Memory B cell (primary cell): ENCODE data around the gene PNLIPRP3.

Experiments
- ATAC-seq: fragments of 150-1000 bp; cut with Tn5 transposase; 2 replicates; pipeline ENCODE4 v1.10.0; 2021; ENCODE audit warnings: low read depth, mild to moderate bottlenecking, moderate library complexity
- DNase-seq, 2 donors: peaks; one replicate each; pipeline ENCODE4 v3.0.0; 2022; ENCODE audit warnings: low spot score in 2 of 2
- H3K27ac Mint-ChIP-seq: one replicate; pipeline ENCODE4 v1.8.0; 2022; ENCODE audit warnings: mild to moderate bottlenecking, moderate library complexity, mixed read lengths
- H3K27me3 Mint-ChIP-seq: one replicate; pipeline ENCODE4 v1.8.0; 2022; ENCODE audit warnings: mixed read lengths
- H3K36me3 Mint-ChIP-seq: one replicate; pipeline ENCODE4 v1.8.0; 2022; ENCODE audit warnings: mild to moderate bottlenecking, mixed read lengths
- H3K4me1 Mint-ChIP-seq: one replicate; pipeline ENCODE4 v1.8.0; 2022; ENCODE audit warnings: mixed read lengths
- H3K4me3 Mint-ChIP-seq: one replicate; pipeline ENCODE4 v1.8.0; 2022; ENCODE audit warnings: mild to moderate bottlenecking, moderate library complexity, mixed read lengths
- H3K9me3 Mint-ChIP-seq: one replicate; pipeline ENCODE4 v1.8.0; 2022; ENCODE audit warnings: mixed read lengths

Gene PNLIPRP3

DNA sequence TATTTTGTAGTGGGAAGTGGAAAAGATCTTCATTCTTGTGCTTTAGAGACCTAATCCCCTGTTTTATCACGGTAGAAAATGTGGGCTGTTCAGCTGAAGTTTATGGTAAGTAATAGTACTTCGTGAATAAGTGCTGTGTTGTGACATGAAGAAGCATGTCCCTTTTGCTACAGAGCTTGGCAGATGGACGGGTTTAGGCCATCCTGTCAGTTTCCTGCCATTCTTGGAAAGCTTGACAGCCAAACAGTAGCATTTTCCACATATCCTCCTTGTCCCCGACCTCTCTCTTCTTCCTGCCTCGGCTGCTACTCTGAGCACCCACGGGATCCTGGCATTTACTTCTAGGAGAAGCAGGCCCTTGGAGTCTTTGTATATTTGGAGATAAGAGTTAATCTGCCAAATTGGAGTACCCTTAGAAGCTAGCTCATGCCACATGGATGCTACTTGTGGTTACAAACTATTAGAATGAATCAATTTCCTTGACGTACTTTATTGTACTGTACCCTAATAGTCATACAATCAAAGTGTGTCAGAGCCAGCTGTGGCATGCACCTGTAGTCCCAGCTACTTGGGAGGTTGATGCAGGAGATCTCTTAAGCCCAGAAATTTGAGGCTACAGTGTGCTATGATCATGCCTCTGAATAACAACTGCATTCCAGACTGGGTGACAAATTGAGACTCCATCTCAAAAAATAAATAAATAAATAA is 39.2 kb downstream of the PNLIPRP3 start:
- DNase-seq (no peak), ATAC-seq (no peak)
- Mint-ChIP-seq H3K27me3 (peaks cover 2% of the 10 kb centered on the region), H3K36me3 (no peaks in the 10 kb centered on the region), H3K27ac (no peak overlapping the region), H3K4me1 (no peaks in the 10 kb centered on the region), H3K4me3 (no peak overlapping the region), H3K9me3 (peaks cover 6% of the 10 kb centered on the region)

DNA sequence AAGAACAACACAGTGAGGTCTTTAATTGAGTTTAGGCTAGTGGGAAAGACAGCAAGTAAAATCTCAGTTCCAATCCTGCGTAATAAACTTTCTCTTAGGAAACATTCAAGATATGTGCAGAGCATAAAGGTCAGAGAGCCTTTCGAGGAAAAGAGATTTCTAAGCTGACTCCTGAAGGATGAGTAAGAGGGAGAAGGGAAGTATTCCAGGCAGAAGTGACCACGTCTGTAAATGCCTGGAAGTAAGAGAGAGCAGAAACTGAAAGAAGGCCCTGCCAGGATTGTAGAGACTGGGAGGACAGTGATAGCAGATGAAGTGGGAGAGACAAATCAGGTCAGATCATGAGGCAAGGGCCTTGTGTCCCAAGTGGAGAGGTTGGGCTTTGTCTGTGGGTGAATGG is 41.8 kb downstream of the PNLIPRP3 start:
- no peak for DNase-seq
- no peak overlapping the region for H3K4me3 Mint-ChIP-seq
- H3K9me3 Mint-ChIP-seq: peaks cover 6% of the 10 kb centered on the region
- H3K27ac Mint-ChIP-seq: no peak overlapping the region
- H3K36me3 Mint-ChIP-seq: no peaks in the 10 kb centered on the region
- peaks cover 2% of the 10 kb centered on the region for H3K27me3 Mint-ChIP-seq
- no peak for ATAC-seq
- no peaks in the 10 kb centered on the region for H3K4me1 Mint-ChIP-seq

DNA sequence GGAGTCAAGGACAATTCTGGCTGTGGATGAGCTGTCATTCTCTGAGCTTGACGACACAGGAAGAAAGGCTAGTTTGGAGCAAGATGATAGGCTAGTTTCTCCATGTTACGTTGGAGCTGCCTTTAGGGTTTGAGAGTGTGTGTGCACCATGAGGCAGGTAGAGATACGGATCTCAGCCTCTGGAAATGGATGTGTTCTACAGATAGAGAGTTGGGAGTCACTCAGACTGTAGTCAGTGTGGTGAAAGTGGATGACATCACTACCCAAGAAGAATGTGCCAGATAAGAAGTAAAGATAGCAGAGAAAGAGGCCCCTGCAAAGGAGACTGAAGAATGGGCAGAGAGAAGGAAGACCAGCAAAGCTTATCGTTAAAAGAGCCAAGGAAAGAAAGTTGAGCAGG is 42.4 kb downstream of the PNLIPRP3 start:
- peaks cover 6% of the 10 kb centered on the region for H3K9me3 Mint-ChIP-seq
- H3K27me3 Mint-ChIP-seq: peaks cover 2% of the 10 kb centered on the region
- ATAC-seq (no peak), DNase-seq (no peak)
- no peak overlapping the region for H3K4me3 Mint-ChIP-seq
- H3K36me3 Mint-ChIP-seq: no peaks in the 10 kb centered on the region
- H3K27ac Mint-ChIP-seq: no peak overlapping the region
- no peaks in the 10 kb centered on the region for H3K4me1 Mint-ChIP-seq

DNA sequence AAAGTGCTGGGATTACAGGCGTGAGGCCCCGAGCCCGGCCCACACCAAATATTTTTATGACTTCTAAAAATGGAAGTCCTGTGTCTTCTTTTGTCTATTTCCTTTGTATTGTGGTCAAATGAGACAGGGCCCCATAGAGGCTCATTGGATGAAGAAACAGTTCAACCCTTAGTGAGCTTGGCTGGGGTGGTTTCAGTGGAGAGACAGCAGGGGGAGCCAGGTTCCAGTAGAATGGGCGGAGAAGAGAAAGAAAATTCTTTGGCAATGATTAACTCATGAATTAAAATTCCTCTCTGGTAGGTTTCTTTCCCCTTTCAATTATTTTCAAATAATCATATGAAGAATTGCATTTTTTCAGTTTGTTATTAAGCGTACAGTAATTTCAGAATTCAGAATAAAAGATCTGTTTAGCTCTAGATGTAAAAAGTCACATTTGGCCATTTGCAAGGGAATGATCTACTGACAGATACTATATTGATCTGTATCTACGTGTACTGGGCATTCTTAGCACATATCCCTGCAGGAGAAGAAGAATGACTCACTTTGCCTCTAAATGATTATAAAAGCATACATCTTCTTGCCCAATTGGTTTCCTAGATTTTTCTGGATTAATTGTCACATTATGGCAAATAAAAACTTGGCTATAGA is 43.2 kb downstream of the PNLIPRP3 start:
- Mint-ChIP-seq H3K27me3 (peaks cover 2% of the 10 kb centered on the region), H3K9me3 (peaks cover 6% of the 10 kb centered on the region), H3K4me1 (no peaks in the 10 kb centered on the region), H3K27ac (no peak overlapping the region), H3K36me3 (no peaks in the 10 kb centered on the region), H3K4me3 (no peak overlapping the region)
- no peak for ATAC-seq
- DNase-seq: no peak

DNA sequence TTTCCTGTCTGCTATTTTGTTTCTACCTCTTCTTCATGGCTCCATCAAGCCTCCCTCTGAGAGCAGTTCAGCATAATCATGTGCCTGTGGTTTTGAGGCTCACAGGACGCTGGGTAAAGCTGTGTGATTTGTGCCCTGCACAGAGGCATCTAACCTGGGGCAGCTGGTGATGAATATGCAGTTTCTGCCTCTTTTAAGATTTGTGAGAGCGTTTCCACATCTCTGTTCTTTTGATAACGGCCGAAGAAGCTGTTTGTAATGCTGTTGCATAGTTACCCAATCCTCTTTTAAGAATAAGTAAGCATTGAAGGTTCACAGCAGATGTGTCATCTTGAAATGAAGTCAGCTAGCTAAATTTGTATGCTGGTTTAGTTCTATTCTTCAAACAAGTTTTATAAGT is 45.2 kb downstream of the PNLIPRP3 start:
- no peaks in the 10 kb centered on the region for H3K36me3 Mint-ChIP-seq
- H3K27ac Mint-ChIP-seq: no peak overlapping the region
- peaks cover 6% of the 10 kb centered on the region for H3K9me3 Mint-ChIP-seq
- no peak for ATAC-seq
- H3K27me3 Mint-ChIP-seq: peaks cover 2% of the 10 kb centered on the region
- no peak for DNase-seq
- no peaks in the 10 kb centered on the region for H3K4me1 Mint-ChIP-seq
- no peak overlapping the region for H3K4me3 Mint-ChIP-seq

DNA sequence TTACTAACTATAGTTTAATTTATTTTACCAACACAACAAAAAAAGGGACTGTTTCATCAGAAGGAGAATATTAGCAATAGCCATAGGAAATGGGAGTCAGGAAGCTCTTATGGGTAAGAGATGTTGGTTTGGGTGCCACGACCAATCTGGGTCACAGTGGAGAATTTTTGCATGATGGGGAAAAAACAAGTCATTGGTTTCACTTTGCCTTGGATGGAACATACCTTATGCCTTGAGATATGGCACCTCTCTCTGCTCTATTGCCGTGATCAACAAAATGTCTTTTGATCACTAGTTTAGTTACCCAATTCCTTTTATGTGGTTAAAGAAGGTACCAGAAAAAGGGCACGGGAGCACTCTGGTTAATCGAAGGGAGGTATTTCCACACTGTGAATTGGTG is 48.2 kb downstream of the PNLIPRP3 start:
- Mint-ChIP-seq H3K27ac (no peak overlapping the region), H3K27me3 (no peaks in the 10 kb centered on the region), H3K9me3 (no peaks in the 10 kb centered on the region), H3K4me1 (no peaks in the 10 kb centered on the region), H3K36me3 (no peaks in the 10 kb centered on the region), H3K4me3 (no peak overlapping the region)
- DNase-seq: no peak
- ATAC-seq: no peak

DNA sequence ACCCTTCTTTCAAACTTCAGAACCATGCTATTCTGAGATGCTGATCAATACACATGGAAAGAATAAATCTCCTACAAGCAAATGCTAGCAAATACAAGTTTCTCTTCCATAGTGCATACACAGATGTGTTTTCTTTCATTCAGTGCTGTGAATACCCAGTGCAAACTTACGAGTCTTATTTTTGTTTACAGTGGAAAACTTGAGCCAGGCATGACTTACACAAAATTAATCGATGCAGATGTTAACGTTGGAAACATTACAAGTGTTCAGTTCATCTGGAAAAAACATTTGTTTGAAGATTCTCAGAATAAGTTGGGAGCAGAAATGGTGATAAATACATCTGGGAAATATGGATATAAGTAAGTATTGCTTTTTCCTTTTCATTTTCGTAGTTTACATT is 48.8 kb downstream of the PNLIPRP3 start:
- no peaks in the 10 kb centered on the region for H3K36me3 Mint-ChIP-seq
- H3K27ac Mint-ChIP-seq: no peak overlapping the region
- H3K9me3 Mint-ChIP-seq: no peaks in the 10 kb centered on the region
- no peaks in the 10 kb centered on the region for H3K4me1 Mint-ChIP-seq
- no peak overlapping the region for H3K4me3 Mint-ChIP-seq
- H3K27me3 Mint-ChIP-seq: no peaks in the 10 kb centered on the region
- ATAC-seq (no peak), DNase-seq (no peak)

DNA sequence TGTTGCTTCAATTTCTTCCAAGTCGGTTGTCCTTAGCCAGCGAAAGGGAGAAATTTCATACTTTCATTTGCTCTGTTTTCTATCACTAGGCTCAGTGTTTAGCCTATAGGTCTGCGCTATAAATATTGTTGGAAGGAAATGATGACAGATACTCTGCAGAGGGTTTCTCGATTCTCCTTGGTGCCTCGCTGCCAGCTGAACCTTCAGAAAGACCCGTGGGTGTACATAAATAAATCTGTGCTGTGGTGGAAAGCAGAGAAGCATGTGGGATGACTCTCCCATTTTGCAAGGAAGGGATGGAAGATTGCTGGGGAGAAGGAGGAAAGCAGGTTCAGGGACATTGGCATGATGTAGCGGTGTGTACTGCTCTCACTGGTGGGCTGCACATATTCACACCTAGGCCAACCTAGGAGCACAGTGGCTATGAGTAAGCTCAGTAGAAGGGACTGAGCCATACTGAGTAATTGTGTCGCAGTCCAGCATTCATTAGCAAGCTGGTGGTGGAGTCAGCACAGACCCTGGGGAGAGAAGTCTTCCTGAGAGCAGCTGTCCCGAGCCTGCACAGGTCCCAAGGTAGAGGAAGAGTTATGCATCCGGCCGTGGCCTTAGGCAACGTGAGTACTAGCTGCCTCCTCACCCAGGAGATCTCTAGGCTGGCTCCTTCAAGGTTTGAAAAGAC is 50.5 kb downstream of the PNLIPRP3 start:
- H3K4me1 Mint-ChIP-seq: no peaks in the 10 kb centered on the region
- H3K36me3 Mint-ChIP-seq: no peaks in the 10 kb centered on the region
- H3K27ac Mint-ChIP-seq: no peak overlapping the region
- no peak for DNase-seq
- ATAC-seq: no peak
- H3K9me3 Mint-ChIP-seq: peaks cover 2% of the 10 kb centered on the region
- no peak overlapping the region for H3K4me3 Mint-ChIP-seq
- H3K27me3 Mint-ChIP-seq: peaks cover 2% of the 10 kb centered on the region

DNA sequence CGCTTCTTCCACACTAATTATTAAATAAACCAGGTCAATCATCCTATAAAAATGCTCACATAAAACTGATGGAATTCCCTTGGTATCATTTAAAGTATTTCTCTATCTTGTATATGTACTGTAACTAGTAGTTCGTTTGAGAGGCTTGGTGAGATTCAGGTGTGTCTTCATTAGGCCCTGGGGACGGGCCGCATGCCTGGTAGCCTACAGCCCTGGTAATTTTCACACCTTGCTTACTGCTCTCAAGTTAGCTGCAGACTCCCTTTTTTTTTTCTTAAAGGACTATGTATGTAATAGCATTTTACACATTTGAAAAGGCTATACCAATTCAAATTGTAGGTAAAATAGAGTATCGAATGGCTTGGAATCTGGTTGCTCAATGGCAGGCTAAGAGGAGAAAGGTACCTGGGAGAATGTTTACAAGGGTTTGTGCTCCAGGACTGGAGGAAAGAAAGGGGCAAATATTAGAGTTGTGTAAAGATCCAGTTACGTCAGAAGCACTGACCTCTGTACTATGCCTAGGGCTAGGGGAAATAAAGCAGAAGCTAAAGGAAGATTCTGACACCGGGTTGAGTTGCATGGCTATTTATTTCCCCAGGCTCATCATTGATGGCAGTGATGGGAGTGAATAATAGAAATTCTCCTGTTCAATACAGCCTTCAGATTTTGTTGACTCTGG is 59.3 kb downstream of the PNLIPRP3 start:
- no peak overlapping the region for H3K27ac Mint-ChIP-seq

DNA sequence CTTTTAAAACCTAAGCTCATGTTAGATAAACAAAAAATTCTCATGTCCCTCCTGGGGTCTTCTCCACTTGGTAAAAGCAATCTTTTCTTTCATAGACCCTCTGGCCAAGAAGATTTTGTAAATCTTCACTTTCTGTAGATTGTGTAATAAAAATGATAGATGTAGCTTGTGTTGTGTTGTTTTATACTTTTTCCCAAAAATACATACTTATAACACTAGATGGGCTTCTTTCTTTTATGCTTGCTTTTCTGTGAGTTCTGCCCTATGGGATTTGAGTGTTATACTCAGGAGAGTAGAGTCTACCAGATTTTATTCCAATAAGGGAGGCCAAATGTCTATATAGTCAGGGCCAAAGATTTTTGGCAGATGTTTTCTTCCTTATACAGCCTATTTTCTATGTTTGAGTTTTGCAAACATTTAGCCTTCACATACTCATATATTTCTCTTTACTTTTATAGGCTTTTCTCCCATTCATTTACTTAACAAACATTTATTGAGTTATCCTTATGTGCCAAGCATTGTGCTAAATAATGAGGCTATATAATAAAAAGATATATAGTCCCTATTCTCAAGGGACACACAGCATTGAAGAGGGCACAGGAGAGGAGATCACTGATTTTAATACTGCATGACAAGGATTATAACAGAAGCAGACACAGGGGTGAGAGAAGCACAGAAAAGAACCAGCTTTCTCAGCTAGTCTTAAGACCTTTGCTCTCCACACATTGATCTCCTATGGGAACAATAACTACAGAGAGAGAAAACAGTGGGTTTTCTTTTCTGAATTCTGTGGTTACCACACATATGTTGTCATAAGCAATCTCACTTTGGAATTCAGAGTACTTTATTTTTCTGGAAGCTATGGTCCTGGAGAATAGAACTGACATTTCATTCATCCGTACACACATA is 60.1 kb downstream of the PNLIPRP3 start:
- Mint-ChIP-seq H3K27ac (no peak overlapping the region), H3K27me3 (peaks cover 7% of the 10 kb centered on the region), H3K36me3 (no peaks in the 10 kb centered on the region), H3K9me3 (peaks cover 3% of the 10 kb centered on the region), H3K4me3 (no peak overlapping the region), H3K4me1 (no peaks in the 10 kb centered on the region)
- DNase-seq (no peak), ATAC-seq (no peak)

More for the DNA sequence above, 59.3 kb downstream of the PNLIPRP3 start:
- DNase-seq (no peak), ATAC-seq (no peak)
- no peaks in the 10 kb centered on the region for H3K4me1 Mint-ChIP-seq
- H3K27me3 Mint-ChIP-seq: peaks cover 9% of the 10 kb centered on the region
- no peaks in the 10 kb centered on the region for H3K36me3 Mint-ChIP-seq
- H3K4me3 Mint-ChIP-seq: no peak overlapping the region
- H3K9me3 Mint-ChIP-seq: peaks cover 5% of the 10 kb centered on the region

DNA sequence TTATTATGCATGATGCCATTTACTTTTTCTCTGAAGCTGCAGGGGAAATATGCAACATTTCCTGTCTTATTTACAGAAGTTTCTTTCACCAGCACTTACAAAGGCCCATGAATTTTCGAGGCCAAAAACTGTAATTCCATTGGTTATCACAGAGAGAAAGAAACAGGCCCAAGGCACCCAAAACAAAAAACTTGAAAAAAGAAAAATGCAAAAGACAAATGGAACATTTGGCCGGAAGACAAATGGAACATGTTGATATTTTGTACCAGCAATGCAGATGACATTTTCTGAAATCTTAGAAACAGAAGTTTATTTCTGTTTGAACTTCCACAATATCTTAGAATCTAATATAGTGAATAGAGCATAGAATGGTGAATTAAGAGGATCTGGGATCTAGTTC is 61.8 kb downstream of the PNLIPRP3 start:
- DNase-seq (no peak), ATAC-seq (no peak)
- Mint-ChIP-seq H3K4me3 (no peak overlapping the region), H3K27me3 (no peaks in the 10 kb centered on the region), H3K36me3 (no peaks in the 10 kb centered on the region), H3K9me3 (no peaks in the 10 kb centered on the region), H3K4me1 (no peaks in the 10 kb centered on the region), H3K27ac (no peak overlapping the region)

DNA sequence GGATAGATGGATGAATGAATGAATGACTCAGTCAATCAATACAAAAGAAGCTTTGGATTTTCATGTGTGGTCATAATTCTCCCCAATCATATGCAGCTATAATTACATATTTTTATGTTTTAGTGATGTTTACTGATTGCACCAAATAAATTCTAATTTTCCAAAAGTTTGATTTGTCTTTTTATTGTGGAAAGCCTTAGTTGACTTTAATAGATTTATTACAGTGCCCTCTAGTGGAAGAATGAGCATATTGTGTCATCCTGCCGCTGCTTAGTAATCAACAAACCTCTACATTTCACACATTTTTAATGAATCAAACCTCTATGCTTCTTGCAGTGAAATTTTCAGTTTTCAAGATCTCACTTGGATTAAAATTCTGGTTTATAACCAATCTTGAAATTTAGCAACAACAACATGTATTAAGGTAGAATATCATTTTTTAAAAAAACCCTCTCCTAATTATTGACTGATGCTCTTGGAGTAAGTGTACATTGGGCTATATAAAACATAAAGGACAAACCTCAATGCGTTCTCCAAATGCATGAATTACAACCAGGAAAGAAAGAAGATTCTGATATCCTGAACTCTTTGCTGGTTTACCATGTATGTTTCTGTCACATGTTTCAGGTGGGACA is 62.5 kb downstream of the PNLIPRP3 start:
- no peak overlapping the region for H3K27ac Mint-ChIP-seq
- H3K36me3 Mint-ChIP-seq: no peaks in the 10 kb centered on the region
- DNase-seq: no peak
- no peak for ATAC-seq
- H3K4me3 Mint-ChIP-seq: no peak overlapping the region
- no peaks in the 10 kb centered on the region for H3K27me3 Mint-ChIP-seq
- H3K9me3 Mint-ChIP-seq: no peaks in the 10 kb centered on the region
- no peaks in the 10 kb centered on the region for H3K4me1 Mint-ChIP-seq

DNA sequence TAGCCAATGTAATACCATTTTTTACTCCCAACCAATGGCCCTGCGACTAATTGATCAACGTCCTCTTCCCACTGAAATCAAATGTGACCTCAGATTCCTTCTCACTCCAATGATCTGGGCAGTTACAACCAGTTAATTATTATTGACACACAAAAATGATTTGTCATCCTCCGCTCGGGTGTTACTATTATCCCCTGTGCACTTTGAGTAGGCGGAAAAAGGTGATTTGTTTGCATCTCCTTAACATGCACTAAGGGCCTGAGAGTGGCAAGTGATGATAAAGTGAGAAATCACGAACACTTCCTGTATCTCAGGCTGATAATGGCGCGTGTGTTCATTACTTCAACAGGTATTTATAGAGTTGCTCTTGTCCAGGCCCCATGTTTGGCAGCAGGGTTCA is 77.1 kb downstream of the PNLIPRP3 start:
- Mint-ChIP-seq H3K4me3 (no peak overlapping the region), H3K36me3 (no peaks in the 10 kb centered on the region), H3K9me3 (peaks cover 8% of the 10 kb centered on the region)

More for the DNA sequence above, 77.1 kb downstream of the PNLIPRP3 start:
- no peaks in the 10 kb centered on the region for H3K27me3 Mint-ChIP-seq
- H3K27ac Mint-ChIP-seq: no peak overlapping the region
- DNase-seq (no peak), ATAC-seq (no peak)
- no peaks in the 10 kb centered on the region for H3K4me1 Mint-ChIP-seq
